ENCODE results near the gene SERPINE2.
"Not testable (repeated sequence)": the region's sequence is repeated elsewhere in the genome, so short reads cannot be mapped to it uniquely, and the experiment has no call there.

The SERPINE2 gene

DNA sequence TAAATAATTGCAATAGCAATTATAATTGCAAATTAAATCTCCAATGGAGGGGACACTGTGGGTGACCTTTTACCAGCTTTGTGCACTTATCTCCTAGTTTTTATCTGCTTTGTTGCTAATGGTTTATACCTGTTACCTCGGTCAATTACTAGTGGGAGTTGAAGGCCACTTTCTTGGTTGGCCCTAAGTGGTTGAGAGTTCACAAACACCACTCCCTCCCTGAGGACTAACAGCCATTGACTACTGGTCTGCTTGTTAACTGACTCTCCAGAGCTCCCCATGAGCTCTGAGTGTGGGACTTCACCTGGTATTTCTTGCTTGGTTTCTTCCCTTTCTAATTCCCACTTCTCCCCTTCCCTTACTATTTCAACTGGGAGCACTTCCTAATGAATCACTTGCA, 27.2 kb downstream of the SERPINE2 start:
- H3K27ac ChIP-seq = no peak overlapping the region
- no peaks in the 10 kb centered on the region for H3K36me3 ChIP-seq (replicated peaks)
- TF ChIP-seq, protein P1, sequence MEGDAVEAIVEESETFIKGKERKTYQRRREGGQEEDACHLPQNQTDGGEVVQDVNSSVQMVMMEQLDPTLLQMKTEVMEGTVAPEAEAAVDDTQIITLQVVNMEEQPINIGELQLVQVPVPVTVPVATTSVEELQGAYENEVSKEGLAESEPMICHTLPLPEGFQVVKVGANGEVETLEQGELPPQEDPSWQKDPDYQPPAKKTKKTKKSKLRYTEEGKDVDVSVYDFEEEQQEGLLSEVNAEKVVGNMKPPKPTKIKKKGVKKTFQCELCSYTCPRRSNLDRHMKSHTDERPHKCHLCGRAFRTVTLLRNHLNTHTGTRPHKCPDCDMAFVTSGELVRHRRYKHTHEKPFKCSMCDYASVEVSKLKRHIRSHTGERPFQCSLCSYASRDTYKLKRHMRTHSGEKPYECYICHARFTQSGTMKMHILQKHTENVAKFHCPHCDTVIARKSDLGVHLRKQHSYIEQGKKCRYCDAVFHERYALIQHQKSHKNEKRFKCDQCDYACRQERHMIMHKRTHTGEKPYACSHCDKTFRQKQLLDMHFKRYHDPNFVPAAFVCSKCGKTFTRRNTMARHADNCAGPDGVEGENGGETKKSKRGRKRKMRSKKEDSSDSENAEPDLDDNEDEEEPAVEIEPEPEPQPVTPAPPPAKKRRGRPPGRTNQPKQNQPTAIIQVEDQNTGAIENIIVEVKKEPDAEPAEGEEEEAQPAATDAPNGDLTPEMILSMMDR (IDR thresholded peaks at IDR 0.05; ENCODE audit: low read depth, low read length, missing control alignments) = no peak
- DNase-seq = no peak
- no peaks in the 10 kb centered on the region for H3K27me3 ChIP-seq (replicated peaks)
- no peak overlapping the region for H3K4me3 ChIP-seq (ENCODE audit: low read depth, low read length)
- in situ Hi-C loops (cut with HindIII; ENCODE audit: low pct_ligation_motif_present, low sequenced_read_pairs) = no loop called here

DNA sequence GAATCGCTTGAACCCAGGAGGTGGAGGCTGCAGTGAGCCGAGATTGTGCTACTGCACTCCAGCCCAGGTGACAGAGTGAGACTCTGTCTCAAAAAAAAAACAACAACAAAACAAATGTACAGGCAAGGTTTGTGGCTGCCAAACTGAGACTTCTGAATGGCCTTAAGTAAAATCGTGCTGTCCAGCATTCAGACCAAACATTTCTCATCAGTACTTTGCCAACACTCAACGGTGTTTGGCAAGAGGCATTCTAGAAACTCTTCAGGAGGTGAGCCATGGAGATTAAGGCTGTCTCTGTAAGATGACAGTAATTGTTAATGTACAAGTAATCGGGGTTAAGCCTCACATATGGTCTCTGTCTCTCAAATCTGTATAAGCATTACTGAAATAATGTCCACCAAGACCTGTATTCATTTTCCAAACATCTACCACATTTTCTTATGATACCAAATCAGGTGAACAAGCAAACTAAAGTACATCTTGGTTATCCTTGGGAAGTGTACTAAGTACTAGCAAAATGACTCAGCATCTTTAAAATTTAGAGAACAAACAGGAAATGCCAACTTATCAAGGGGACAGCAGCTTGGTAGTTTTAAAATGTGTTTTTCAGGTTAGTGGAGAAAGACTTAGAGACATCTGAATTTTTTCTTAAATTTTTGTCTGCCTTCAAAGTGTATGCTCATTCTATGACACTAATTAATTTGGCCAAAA, 29.3 kb downstream of the SERPINE2 start:
- DNase-seq = no peak
- TF ChIP-seq, protein P1 (IDR thresholded peaks at IDR 0.05; ENCODE audit: low read depth, low read length, missing control alignments) = no peak
- Histone ChIP-seq H3K27ac (no peak overlapping the region), H3K27me3 (replicated peaks) (no peaks in the 10 kb centered on the region), H3K36me3 (replicated peaks) (no peaks in the 10 kb centered on the region), H3K4me3 (ENCODE audit: low read depth, low read length) (no peak overlapping the region)
- in situ Hi-C loops (cut with HindIII; ENCODE audit: low pct_ligation_motif_present, low sequenced_read_pairs) = no loop called here

DNA sequence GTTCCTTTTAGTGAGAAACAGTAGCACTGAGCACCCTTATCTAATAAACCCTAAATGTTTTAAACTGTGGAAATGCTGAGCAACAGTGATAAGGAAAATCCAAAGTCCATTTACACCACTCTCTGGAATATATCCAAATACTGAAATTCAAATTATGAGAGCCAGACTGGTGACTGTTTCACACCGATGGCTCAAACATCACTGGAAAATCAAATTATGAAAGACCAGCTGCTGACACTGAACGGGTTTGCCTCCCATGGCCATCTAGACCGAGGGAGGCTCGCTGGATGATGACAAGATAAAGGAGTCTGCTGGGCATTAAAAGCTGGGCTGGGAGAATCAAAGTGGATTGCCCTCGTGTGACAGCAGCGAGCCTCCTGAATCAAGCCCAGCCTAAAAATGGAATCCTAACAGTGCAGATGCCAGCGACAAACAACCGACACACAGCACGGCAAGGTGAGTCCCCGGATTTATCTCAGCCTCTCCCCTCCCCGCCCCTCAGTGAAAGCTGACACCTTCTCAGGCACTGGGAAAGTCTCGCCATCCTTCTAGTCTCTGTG, 30.3 kb downstream of the SERPINE2 start:
- no peak for DNase-seq
- no peak overlapping the region for H3K27ac ChIP-seq

DNA sequence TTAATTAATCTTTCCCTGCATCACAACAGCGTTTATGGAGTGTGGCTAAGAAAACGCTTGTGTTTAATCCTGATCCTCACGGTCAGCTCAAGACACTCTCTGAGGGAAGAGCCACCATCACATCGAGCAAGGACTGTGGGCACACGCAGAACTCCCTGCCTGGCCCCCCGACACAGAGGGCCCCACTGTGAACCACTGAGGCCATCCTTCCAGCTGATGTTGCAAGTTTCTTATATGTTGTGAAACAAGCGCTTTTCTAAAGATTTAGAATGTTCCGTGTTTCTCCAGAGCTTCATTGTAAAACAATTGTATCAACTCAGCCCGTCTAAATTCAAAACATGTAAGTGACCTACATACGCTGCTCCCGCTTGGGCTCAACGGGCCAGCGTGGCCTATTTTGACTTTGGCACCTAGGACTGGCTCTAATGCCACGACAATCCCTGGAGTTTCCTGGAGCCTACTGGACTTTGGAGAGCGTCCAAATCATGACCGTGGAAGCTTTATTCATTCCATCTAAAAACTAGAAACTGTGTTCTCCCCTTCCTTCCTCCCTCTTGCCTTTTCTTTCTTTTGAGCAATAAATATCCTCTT, 34.9 kb downstream of the SERPINE2 start:
- TF ChIP-seq, protein P1 (IDR thresholded peaks at IDR 0.05; ENCODE audit: low read depth, low read length, missing control alignments) = no peak
- no peak for DNase-seq
- in situ Hi-C loops (cut with HindIII; ENCODE audit: low pct_ligation_motif_present, low sequenced_read_pairs) = no loop called here
- no peak overlapping the region for H3K27ac ChIP-seq
- no peak overlapping the region for H3K4me3 ChIP-seq (ENCODE audit: low read depth, low read length)
- no peaks in the 10 kb centered on the region for H3K36me3 ChIP-seq (replicated peaks)
- H3K27me3 ChIP-seq (replicated peaks) = no peaks in the 10 kb centered on the region

More for the DNA sequence above, 30.3 kb downstream of the SERPINE2 start:
- TF ChIP-seq, protein P1 (IDR thresholded peaks at IDR 0.05; ENCODE audit: low read depth, low read length, missing control alignments) = no peak
- no peaks in the 10 kb centered on the region for H3K36me3 ChIP-seq (replicated peaks)
- H3K27me3 ChIP-seq (replicated peaks) = no peaks in the 10 kb centered on the region
- no peak overlapping the region for H3K4me3 ChIP-seq (ENCODE audit: low read depth, low read length)
- in situ Hi-C loops (cut with HindIII; ENCODE audit: low pct_ligation_motif_present, low sequenced_read_pairs) = no loop called here

DNA sequence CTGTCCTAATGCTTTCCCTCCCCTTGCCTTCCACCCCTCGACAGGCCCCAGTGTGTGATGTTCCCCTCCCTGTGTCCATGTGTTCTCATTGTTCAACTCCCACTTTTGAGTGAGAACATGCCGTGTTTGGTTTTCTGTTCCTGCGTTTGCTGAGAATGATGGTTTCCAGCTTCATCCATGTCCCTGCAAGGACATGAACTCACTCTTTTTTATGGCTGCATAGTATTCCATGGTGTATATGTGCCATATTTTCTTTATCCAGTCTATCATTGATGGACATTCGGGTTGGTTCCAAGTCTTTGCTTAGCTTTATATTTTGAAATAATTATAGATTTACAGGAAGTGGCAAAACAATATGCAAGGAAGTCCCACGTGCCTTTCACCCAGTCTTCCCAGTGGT, 38.4 kb downstream of the SERPINE2 start:
- H3K36me3 ChIP-seq (replicated peaks); H3K4me3 ChIP-seq (ENCODE audit: low read depth, low read length); H3K27ac ChIP-seq; DNase-seq; in situ Hi-C loops (cut with HindIII; ENCODE audit: low pct_ligation_motif_present, low sequenced_read_pairs); H3K27me3 ChIP-seq (replicated peaks): not testable (repeated sequence)

DNA sequence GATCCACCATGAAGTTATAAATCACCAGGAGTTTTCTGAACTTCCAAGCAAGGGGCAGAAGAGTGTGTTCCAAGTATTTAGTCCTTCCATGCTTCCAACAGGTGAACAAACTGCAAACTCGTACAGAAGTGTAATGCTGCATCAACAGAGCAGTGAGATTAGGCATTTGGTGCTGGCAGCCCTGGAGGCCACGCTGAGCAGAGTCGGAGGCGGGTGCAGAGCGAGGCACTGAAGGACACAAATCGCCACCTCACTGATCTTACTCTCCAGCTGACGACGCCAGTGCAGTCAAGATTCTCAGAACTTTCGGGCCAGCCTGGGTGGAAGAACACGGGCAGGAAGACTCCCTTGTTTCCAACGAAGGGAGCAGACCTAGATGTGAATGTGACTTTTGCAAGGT, 39.2 kb downstream of the SERPINE2 start:
- H3K4me3 ChIP-seq (ENCODE audit: low read depth, low read length) = no peak overlapping the region
- in situ Hi-C loops (cut with HindIII; ENCODE audit: low pct_ligation_motif_present, low sequenced_read_pairs) = loop anchor here (25.0 kb wide), 1 partner anchor 287 kb away; no protein-coding TSS in a partner anchor
- H3K36me3 ChIP-seq (replicated peaks) = no peaks in the 10 kb centered on the region
- H3K27ac ChIP-seq = no peak overlapping the region
- TF ChIP-seq, protein P1 (IDR thresholded peaks at IDR 0.05; ENCODE audit: low read depth, low read length, missing control alignments) = no peak
- H3K27me3 ChIP-seq (replicated peaks) = no peaks in the 10 kb centered on the region
- no peak for DNase-seq
